ENCODE results near the gene HSD3B1.

Gene HSD3B1

DNA sequence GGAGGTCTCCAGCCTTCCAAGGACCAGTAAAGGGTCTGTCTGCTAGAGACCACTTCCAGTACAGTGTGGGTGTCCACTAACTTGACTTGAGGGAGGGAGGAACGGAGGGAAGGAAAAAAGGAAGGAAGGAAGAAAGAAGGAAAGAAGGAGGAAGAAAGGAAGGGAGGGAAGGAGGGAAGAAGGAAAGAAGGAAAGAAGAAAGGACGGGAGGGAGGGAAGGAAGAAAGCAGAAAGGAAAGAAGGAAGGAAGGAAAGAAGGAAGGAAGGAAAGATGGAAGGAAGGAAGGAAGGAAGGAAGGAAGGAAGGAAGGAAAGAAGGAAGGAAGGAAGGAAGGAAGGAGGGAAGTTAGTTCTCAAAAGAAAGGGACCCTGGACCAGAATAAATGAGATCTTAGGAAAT lies 26.8 kb upstream of the HSD3B1 start:
- H3K4me3 ChIP-seq (ENCODE audit: low read depth, low read length): no peak overlapping the region
- TF ChIP-seq CTCF (IDR thresholded peaks at IDR 0.05; ENCODE audit: low read depth, low read length): no peak

DNA sequence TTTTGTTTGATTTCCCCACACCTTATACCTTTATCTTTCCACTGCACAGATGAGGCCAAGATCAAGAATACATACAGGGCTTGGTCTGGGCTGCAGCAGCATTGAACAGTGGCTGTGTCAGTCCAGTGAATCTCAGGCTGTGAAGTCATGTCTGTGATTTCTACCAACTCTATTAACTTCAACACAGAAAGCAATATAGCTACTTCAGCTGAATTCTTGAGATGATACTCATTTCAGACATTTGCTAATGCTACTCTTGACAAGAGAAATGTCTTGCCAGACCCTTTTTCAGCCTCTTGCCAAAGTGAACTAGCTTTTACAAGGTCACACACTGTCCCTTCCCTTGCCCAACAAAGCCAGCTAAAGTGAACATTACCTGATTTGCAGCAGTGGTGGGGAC lies 25.1 kb upstream of the HSD3B1 start:
- no peak for TF ChIP-seq CTCF (IDR thresholded peaks at IDR 0.05; ENCODE audit: low read depth, low read length)
- H3K4me3 ChIP-seq (ENCODE audit: low read depth, low read length): no peak overlapping the region

DNA sequence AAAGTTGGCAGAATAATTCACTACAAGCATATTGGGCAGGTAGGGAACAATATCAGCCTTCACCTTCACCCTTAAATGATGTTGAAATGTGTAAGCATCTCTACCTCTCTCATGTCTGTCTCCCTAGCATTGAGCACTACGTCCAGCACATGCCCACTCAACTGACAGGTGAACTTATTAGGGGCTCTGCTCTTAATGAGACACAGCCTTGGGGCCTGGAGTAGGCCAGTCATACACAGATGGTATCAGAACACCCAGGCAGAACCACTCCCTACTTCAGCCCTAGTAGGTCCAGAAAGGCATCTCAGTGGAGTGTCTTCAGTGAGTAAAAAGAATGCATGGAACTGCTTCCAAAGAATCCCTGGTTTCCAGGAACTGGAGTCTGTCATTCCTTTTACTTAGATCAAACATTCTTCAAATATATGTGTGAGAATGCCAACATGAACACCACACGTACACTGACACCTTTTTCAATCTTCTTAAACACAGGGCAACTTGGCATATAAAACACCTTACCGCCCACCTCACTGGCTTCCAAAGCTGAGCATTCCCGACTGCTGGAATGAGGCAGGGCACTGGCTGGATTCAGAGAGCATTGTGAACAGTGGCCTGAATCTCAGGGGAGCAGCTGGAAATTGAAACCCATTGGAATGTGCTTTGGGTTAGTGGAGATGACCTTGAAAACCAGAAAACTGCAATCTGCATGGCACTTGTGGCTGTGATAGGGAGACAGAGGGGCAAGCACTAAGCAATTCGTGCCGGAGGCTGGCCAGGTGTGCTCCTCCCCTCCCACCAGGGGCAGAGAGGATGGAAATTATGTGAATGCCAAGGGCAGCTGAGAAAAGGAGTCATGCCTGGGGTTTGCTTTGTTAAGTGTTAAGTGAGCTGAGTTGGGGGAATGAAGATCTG lies 24.2 kb upstream of the HSD3B1 start:
- H3K4me3 ChIP-seq (ENCODE audit: low read depth, low read length): no peak overlapping the region
- no peak for TF ChIP-seq CTCF (IDR thresholded peaks at IDR 0.05; ENCODE audit: low read depth, low read length)

DNA sequence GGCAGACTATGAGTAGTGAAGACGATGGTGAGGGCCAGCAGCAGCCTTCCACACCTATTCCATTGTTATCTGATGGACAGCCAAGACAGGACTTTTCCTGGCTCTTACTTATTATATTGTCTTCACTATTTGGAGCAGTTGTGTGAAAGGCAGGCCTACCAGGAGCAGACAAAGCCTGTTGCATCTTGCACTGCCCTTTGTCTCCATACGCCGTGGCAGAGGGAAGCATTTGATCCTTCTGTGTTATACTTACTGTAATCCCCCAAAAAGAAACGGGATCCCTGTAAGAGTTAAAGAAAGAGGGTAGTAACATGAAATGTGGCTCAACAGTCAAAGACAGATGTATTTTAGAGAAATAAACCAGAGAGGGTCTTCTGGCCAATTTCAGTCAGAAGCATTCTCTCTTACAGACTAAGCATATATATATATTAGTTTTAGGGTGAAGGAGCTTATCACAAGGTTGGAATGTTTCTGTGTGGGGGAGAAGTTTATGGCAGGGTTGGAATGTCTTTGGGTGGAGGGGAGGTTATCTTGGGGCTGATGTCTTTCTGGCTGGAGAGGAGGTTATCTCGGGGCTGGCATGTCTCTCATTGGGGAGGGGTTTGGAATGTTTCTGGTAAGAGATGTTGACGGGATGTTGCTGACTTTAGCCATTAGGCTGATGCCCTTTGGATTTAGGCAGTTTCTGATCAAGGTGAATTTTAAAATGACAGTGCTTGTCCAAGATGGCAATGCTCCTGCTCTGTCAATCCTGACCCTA lies 23.4 kb upstream of the HSD3B1 start:
- no peak for TF ChIP-seq CTCF (IDR thresholded peaks at IDR 0.05; ENCODE audit: low read depth, low read length)

DNA sequence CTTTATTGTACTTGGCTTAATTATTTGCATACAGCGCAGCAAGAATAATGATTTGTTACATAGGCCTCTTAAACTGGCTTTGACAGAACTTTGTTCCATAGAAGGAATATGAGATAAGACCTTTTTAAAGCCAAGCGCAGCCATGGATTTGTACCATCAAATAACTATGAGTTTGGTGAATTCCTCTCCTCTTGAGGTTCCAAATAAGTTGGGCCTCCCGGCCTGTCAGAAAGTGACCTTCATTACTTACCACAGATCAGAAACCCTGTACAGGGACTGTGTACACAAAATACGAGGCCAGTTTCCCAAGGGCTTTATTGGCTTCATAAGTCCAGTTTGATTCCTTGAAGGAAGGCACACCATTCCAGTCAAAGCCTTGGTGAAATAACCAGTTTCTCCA lies 21.8 kb upstream of the HSD3B1 start:
- TF ChIP-seq CTCF (IDR thresholded peaks at IDR 0.05; ENCODE audit: low read depth, low read length): no peak
- H3K4me3 ChIP-seq (ENCODE audit: low read depth, low read length): no peak overlapping the region

More for the DNA sequence above, 23.4 kb upstream of the HSD3B1 start:
- H3K4me3 ChIP-seq (ENCODE audit: low read depth, low read length): no peak overlapping the region

GRCh38 chr1:119488216-119488615 lies 18.8 kb upstream of the HSD3B1 start:
- no peak overlapping the region for H3K4me3 ChIP-seq (ENCODE audit: low read depth, low read length)
- no peak for TF ChIP-seq CTCF (IDR thresholded peaks at IDR 0.05; ENCODE audit: low read depth, low read length)

DNA sequence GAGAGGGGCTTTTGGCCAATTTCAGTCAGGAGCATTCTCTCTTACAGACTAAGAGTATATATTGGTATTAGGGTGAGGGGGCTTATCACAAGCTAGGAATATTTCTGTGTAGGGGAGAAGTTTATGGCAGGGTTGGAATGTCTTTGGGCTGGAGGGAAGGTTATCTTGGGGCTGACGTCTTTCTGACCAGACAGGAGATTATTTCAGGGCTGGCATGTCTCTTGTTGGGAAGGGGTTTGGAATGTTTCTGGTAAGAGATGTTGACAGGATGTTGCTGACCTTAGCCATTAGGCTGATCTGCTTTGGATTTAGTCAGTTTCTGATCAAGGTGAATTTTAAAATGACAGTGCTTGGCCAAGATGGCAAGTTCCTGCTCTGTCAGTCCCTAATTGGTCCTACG lies 17.8 kb upstream of the HSD3B1 start:
- no peak overlapping the region for H3K4me3 ChIP-seq (ENCODE audit: low read depth, low read length)
- TF ChIP-seq CTCF (IDR thresholded peaks at IDR 0.05; ENCODE audit: low read depth, low read length): no peak
